ENCODE results near the gene NFATC4.
A peak's percentile ranks its signal among the peaks of the same experiment; 100 is the strongest.
"Not testable (repeated sequence)": the region's sequence is repeated elsewhere in the genome, so short reads cannot be mapped to it uniquely, and the experiment has no call there.

Gene NFATC4

DNA sequence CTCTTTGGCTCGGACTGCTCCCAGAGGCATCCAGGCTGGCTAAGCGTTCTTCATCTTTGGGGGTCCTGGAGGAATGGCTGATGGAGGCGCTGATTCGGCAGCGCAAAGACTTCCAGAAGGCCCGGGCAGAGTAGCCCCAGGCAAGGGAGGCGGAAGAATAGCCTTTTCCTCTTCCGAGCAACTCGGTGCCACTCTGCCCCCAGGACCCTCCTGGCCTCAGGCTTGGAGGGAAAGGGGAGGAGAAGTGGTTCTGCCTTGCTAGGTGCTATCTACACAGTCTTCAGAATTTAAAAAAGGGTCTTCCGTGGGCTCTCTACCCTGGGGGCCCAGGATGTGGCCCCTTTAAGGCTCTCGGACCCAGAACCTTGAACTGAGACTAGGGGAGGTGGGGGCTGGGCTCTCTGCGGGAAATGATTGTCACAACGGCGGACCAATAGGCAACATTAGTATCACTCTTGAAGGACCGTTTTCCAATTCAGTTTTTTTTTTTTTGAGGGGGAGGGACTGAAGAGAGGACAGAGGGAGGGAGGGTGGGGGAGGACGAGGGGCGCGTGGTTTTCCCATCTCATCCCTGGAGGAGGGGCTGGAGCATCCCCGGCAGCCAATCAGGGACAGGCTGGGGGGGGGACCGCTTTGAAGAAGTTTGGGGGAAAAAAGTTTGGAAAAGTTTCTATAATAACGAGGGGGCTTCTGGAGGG, at the start of gene NFATC4:
Gene NFATC4 (plus strand): TSS at position 671 of the 698 bp plus-strand sequence. CDS start 157 bp downstream, outside the sequence.
- no peak for DNase-seq (ENCODE audit: low read depth)

DNA sequence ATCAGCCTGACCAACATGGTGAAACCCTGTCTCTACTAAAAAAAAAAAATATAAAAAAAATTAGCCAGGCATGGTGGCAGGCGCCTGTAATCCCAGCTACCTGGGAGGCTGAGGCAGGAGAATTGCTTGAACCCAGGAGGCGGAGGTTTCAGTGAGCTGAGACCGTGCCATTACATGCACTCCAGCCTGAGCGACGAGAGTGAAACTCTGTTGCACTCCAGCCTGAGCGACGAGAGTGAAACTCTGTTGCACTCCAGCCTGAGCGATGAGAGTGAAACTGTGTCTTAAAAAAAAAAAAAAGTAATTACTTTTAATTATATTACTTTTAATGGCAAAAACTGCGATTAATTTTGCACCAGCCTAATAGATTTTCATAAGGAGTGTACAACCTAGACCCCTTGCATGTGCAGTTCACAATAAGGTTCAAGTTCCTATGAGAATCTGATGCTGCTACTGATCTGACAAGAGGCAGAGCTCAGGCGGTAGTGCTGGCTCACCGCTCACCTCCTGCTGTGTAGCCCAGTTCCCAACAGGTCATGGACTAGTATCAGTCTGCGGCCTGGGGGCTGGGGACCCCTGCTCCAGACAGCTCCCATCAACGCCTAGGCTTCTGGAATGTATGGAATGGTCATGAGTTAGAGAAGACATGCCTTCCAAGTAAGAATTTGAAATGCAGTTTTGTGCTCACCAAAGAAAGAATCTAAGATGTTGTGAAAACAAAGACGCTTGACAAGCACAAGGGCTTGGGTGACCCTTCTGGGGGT, 46.6 kb upstream of the NFATC4 start:
- no peak for DNase-seq (ENCODE audit: low read depth)

DNA sequence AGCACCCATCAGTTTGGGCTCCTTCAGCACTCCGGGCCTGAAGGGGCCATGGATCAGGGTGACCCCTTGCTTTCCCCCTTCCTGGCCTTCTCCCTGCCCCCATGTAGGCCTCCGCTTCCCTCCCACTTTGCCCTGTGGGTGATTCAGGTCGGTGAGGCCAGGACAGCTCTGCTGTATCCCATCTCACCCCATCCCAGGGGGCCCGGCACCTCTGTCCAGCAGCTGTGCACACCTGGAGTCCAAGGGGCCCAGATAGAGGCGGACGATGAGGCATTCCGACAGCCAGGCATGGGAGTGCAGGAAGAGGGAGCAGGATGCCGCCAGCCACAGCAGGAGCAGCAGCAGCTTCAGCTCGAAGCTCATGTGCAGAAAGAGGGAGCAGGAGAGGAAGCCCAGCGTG, 45.3 kb upstream of the NFATC4 start:
- DNase-seq (ENCODE audit: low read depth), result no peak

DNA sequence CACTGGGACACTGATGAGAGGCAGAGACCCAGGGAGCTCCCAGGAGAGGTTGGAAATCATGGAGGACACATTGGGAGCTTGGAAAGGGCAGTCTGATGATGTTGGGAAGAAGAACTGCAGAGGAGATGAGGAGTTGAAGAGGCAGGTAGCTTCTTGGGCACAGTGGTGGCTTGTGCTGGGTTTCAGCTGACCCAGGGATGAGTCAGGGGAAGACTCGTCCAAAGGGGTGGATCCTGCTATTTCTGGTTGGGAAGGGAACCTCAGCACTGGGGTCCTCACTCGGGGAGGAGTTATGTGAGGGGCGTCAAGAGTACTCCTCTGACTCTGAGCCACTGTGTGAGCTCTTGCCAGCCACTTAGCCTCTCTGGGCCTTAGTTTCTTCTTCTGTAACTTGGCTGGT, 44.6 kb upstream of the NFATC4 start:
- no peak for DNase-seq (ENCODE audit: low read depth)

DNA sequence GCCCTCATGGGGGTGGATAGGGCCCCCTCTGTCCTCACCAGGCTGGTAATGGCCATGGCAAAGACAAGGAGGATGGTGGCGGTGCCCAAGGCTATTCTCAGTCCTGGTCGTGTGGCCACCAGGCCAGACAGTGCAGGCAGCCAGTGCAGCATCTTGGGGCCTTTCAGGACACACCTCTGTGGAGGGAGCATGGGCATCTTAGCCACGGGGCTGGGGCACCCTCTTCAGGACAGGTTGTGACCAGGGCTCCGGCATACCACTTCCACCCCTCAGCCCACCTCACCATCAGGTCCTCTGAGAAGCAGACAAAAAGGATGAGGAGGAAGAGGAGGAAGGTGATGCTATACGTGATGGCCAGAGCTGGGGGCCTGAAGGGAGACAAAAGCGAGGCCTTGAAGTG, 44.0 kb upstream of the NFATC4 start:
- DNase-seq (ENCODE audit: low read depth), result no peak

DNA sequence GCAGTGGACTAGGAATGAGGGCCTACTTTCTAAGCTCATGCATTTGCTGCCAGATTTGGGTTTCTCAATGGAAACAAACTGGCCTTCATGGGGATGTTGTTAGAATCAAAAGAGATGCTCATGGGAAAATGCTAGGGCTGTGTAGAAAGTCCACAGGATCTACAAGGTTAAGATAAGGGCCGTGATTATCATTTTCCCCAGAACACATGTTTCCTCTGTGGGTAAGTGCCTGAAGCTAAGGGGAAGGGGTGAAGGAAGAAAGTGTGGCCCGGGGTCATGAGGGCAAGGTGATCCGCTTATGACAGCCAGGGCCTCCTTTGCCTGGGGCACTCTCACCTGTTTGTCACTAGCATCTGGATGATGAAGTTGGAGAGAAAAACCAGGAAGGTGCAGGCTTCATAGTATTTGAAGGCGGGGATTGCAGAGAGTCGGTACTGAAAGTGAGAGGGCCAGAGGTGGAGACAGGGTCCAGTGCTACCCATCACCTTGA, 42.9 kb upstream of the NFATC4 start:
- no peak for DNase-seq (ENCODE audit: low read depth)

DNA sequence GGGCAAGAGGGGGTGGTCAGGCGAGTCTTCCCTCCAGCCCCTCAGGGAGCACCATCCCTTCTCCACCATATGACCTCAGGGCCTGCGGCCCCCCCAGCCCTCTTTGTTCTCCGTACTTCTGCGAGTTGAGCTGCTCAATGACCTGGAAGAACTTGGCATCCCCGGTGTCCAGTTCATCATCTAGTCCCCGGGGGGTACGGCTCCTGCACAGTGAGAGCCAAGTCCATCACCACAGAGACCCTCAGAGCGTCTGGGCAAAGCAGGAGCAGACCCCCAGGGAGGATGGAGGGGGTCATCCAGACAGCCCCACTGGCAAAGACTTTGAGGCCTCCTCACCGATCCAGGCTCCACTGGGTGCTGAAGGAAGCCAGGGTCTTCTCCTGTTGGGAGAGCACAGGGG, 42.0 kb upstream of the NFATC4 start:
- DNase-seq (ENCODE audit: low read depth), result no peak

DNA sequence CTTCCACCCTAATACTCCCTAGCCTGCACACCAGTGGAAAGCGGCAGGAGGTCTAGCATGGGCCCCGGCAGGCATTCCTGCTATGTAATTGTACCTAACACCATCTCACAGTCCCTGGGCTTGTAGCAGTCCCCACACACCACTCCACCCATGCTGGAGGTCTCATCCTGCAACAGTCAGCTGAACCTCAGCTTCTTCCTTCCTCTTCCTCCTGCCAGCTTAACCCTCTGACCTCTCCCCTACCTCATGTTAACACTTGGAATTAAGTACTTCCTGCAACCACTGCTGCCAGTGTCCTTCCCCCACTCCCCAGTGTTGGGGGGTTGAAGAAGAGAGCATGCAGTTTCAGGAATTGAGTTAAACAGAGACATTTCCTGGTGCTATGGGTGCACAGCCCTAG, 40.7 kb upstream of the NFATC4 start:
- no peak for DNase-seq (ENCODE audit: low read depth)

DNA sequence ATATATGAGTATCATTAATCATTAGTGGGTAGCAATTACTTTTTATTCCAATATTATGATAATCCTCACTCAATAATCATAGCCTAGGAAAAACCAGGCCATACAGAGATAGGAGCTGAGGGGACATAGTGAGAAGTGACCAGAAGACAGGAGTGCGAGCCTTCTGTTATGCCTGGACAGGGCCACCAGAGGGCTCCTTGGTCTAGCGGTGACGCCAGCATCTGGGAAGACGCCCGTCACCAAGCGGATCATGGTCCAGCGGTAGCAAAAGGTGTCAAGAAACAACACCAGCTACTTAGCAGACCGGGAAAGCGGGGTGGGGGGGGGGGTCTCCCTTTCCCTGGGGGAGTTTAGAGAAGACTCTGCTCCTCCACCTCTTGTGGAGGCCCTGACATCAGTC, 40.1 kb upstream of the NFATC4 start:
- DNase-seq (ENCODE audit: low read depth), result not testable (repeated sequence)

DNA sequence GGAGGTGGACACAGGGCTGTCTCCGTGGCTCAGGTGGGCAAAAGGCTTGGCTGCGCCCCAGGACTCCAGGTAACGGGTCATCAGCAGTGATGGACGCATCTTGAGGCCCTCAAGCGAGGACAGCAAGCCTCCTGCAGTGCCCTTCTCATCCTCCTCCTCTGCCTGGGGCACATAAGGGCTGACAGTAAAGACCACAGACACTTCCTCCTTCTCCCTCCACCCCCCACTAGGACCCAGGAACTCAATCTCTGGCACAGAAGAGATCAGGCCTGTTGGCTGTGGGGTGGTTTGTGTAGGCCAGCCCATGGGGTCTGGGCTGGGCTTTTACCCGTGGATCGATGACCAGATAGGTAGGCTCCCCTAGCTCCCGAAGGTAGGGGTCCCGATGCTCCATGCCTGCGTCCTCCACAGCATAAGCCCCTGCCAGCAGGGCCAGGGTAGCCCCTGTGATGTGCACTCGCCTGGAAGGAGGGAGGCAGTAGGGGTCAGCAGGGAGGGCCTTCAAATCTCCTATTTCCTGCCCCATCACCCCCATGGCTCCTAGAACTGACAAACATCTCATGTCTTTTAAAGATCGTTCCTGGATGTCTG, 38.8 kb upstream of the NFATC4 start:
- no peak for DNase-seq (ENCODE audit: low read depth)

DNA sequence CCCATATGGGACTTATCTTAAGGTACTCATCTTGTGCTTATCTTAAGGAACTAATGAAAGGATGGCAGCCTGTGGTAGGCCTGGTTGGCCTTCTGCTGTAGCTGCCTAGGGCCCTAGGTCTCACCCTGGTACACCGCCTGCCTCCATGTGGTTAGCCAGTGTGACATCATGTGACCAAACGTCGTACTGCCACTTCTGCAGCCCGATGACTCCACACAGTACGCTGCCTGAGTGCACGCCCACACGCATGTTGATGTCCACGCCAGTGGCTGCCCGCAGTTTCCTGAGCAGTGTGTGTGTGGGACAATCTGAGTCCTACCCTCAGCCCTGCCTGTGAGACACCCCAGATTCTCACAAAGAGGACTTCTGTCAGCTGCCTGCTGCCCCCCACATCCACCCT, 38.2 kb upstream of the NFATC4 start:
- DNase-seq (ENCODE audit: low read depth), result peak; percentile 30

DNA sequence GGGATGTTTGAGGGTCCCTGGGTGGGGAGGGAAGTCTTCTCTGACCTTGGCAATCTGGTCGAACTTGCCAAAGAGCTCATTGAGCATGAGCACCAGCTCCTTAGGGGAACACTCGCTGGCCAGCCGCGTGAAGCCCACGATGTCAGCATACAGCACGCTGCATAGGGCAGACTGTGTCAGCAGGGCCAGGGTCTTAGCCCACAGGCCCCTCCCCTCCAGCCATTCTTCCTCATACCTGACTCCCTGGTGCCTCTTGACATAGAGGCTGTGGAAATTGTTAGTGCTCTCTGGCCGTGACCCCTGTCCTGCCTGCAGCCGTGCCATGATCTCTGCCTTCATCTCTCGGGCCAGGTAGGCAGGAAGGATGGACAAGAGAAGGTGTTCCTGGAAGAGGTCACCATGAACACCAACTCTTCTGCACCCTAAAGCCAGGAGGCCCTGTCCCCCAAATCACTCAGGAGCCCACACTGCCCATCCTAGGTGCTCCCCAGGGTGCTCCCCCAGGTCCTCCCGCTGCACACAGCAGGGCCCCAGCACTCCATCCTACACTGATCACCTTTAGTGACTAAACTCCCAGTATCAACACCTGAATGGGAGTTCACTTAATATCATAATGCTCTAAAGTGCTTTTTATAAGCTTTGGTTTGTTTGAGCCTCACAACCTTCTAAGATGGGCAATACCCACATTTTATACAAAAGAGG, 36.9 kb upstream of the NFATC4 start:
- no peak for DNase-seq (ENCODE audit: low read depth)

DNA sequence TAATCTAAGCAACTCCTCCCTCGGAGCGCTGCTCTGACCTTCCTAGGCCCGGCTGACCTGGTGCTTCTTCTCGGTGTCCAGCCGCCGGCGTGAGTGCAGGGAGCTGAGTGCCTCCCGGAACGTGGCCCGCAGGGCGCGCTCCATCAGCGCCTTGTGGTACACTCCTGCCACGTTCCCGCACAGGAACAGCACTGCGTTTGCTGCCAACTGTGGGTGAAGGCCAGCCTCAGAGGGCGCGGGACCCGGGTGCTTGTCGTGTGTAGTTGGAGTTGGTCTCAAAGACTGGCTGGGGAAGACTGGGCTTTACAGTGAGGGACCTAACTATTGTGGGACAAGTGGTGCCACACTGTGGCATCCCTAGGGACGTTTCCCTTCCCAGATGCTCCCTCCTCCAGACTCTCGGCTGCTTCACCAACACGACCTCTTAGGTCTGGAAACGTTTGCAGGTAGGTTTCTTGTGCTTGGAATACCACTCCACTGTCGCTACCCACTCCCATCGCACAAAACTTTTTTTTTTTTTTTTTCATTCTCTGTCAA, 36.2 kb upstream of the NFATC4 start:
- DNase-seq (ENCODE audit: low read depth), result no peak

DNA sequence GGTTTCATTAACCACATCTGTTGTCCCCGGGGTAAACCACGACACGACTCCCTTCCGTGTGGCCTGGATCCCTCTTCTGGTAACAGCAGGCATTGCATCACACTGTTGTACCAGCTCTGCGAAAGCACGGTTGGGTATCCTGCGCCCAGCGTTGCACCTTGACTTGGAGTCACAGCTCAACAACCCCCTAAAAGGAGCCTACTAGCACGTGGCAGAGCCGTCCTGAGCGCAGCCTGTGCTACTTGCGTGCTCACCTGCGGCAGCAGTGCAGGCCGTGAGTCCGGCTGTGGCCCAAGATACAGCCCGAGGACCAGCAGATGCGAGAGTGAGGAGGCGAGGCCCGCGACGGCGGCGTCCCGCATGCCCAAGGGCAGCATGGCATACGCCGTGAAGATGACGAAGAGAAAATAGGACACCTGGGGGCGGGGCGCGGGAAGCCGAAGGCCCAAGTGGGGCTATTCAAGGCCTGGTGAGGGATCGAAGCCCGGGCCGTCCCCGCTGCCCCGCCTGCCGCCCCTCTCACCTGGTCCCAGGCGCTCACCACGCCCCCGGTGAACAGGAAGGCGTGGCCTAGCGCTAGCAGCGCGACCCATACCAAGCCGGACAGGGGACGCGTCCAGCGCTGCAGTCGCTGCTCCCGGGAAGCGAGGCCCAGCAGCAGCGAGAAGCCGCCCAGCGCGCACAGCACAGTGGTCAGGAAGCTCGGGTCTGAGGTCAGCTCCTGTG, 35.6 kb upstream of the NFATC4 start:
- peak; percentile 74 for DNase-seq (ENCODE audit: low read depth)

DNA sequence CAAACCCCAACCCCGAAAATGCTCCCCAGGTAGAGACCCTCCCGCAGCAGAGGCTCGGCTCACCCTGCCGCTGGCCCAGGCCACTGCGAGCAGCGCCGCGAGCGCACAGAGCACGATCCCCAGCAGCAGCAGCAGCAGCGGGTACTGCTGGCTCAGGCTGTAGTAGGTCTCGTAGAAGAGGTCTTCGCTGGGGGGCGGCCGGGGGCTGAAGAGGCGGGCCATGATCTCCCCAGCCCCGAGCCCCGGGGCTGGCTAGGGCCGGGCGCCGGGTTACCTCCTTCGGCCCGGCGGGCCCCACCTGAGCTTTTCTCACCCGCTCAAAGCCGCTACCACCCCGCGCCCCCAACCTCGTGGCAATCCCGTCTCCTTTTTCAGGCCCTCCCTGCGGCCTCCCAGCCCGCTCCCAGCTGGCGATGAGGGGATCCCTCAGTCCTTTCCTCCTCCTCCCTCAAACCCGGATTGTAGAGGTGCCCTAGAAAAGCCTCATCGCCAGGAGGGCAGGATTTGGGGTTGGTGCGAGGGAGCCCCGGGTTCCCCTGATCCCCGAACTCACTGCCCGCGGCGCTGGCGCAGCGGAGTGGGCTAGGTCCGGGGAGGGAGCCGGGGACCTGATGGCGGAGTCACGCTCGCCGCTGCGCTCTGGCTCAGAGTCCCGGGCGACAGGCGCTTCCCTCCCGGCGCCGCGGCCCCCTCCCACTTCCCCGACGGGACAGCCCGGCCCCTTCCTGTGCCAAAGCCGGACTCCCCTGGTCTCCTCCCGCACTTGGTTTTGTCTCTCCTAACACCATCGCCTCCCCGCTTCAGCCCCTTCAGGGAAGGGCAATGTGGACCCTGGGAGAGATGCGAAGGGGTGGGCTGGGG, 33.3 kb upstream of the NFATC4 start, which contains the start of gene ADCY4:
Gene ADCY4 (minus strand): TSS at position 641 of the 861 bp plus-strand sequence. CDS start 419 bp downstream, at position 222.
- no peak for DNase-seq (ENCODE audit: low read depth)

DNA sequence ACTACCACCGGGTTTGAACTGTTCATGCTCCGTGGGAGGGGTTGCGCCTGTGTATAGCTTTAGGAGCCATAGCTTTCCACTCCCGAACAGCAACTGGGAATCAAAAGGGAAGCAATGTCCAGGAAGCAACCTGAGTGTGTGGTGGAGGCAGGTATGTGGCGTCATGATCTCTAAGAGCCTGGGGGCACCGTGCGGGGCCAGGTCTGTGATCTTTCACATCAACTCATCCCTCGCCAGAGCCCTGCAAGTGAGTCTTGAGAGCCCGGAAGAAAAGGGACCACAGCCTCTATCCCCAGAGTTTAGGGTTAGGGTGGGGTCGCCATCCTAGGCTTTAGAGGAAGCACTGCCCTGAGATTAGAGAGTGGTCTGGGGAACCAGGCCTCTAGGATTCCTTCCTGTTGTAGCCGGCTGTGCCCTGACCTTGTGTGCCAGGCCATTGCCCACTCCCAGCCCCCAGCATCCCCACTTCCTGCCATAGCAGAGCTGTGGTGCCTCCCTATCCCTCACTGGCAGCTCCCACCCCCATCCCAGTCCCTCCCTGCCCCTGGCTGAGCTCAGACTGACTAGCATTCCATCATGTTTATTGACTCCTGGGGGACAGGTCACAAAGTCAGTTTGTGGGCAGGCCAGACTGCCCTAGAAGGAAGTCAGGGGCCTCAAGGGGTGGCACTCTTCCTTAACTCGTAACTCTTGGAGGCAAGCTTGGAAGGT, 32.4 kb upstream of the NFATC4 start:
- no peak for DNase-seq (ENCODE audit: low read depth)

DNA sequence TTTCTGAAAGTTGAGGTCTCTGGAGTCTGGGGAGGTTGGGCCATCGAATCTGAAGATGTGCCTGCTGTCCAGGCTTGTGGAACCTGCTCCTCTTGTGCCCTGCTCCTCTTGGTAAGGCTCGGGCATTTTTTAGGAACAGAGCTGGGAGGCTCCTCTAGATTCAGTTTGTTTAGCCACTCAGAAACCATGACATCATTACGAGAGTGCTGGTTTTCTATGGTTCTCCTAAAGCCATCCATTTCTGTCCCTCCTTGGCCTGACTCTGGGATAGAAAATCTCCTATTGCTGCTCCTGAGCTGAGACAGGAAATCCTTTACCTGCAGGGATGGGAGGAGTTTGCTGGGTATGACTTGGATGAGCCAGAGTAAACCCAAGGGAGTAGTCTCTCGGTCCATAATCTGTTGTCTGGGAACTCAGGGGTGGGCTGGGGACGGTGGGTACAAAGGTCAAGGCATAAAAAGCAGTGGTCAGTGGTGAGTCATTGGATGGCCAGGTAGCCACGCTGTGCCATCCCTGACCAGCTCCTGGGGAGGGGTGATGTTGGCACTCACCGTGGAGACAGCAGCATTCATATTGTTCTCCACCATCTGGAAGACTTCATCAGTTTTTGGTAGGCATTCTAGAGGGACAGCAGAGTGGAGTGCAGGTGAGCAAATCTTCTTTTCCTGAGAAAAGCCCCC, 30.7 kb upstream of the NFATC4 start:
- no peak for DNase-seq (ENCODE audit: low read depth)

DNA sequence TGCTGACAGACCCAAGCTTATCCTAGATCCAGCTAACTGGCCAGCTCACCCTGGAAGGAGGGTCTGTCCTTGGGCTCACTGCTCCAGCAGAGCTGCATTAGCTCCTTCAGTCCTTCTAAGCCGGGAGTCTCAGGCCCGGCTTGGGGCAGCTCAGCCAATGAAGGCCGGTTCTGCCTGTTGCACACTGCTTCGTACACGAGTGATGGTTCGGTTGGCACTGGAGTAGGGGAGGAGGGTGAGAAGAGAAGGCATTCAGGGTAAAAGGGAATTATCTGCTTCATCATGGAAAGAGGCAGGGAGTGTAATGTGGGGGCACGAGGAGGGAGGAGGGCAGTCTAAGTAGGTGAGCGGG, 30.2 kb upstream of the NFATC4 start:
- no peak for DNase-seq (ENCODE audit: low read depth)

DNA sequence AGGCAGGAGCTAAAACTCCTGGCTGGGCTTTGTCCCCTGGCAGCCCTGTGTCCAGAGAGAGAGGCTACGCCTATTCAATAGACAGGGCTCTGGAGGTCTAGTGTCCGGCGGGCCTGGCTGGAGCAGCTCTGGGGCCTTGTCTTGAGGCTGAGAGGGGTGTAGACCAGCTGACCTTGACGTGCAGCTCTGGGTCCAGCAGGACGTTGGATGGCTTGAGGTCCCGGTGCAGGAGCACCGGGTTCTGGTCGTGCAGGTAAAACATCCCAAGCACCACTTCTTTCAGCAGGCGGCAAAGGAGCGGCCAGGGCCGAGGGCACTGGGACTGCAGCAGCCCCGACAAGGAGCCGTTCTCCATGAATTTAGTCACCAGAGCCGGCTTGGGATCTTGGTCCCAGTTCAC, 29.1 kb upstream of the NFATC4 start:
- no peak for DNase-seq (ENCODE audit: low read depth)
